NT2/D1 (cell line): ENCODE measurements around the gene ADAP2.

ENCODE experiments used
- DNase-seq: peaks from one replicate; pipeline ENCODE4 v3.0.0-alpha.2; 2011; ENCODE audit warnings: low read depth, low spot score
- H3K27me3 ChIP-seq: 2 replicates; pipeline ENCODE4 v1.6.0; 2011; ENCODE audit warnings: mild to moderate bottlenecking; ENCODE audit not compliant: insufficient read length, insufficient read depth
- H3K36me3 ChIP-seq: 2 replicates; pipeline ENCODE4 v1.6.1; 2011; ENCODE audit warnings: mild to moderate bottlenecking, low read length, mixed read lengths; ENCODE audit not compliant: insufficient read depth, insufficient read length
- H3K4me1 ChIP-seq: 2 replicates; pipeline ENCODE4 v1.5.1; 2011; ENCODE audit not compliant: insufficient read depth, insufficient read length
- H3K4me3 ChIP-seq: 2 replicates; pipeline ENCODE4 v1.5.1; 2011; ENCODE audit warnings: low read depth; ENCODE audit not compliant: insufficient read length
- H3K9ac ChIP-seq: 2 replicates; pipeline ENCODE4 v1.6.0; 2011; ENCODE audit warnings: low read depth; ENCODE audit not compliant: insufficient read length
- H3K9me3 ChIP-seq: 2 replicates; pipeline ENCODE4 v1.5.1; 2011; ENCODE audit warnings: mild to moderate bottlenecking, low read length; ENCODE audit not compliant: insufficient read depth
- SUZ12 ChIP-seq: IDR thresholded peaks from 2 replicates; pipeline ENCODE4 v1.6.1; 2011; ENCODE audit not compliant: insufficient read length, insufficient read depth; ENCODE audit errors: extremely low read depth
- YY1 ChIP-seq: IDR thresholded peaks from 2 replicates; pipeline ENCODE4 v1.6.1; 2011; ENCODE audit not compliant: insufficient read length, insufficient read depth
- ZNF274 ChIP-seq: IDR thresholded peaks from 2 replicates; pipeline ENCODE4 v1.6.1; 2011; ENCODE audit warnings: mild to moderate bottlenecking, low read depth, low read length

Gene ADAP2

DNA sequence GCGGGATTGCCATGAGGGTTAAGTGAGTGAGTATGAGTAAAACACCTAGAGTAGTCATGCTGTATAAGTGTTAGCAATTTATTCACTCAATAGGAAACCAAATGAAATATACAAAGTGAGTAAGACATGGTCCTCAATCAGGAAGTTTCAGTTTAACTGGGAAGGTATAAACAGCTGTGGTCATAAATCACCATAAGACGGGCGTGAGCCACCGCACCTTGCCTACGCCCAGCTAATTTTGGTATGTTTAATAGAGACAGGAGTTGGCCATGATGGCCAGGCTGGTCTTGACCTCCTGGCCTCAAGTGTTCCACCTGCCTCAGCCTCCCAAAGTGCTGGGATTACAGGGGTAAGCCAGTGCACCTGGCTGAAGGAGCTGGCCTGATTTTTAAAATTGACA is 76.1 kb downstream of the ADAP2 start:
- H3K4me1 ChIP-seq = no peaks in the 10 kb centered on the region
- H3K4me3 ChIP-seq = no peak overlapping the region
- H3K27me3 ChIP-seq = no peaks in the 10 kb centered on the region
- TF ChIP-seq ZNF274 (no peak), YY1 (no peak), SUZ12 (no peak)
- no peak for DNase-seq
- no peaks in the 10 kb centered on the region for H3K9me3 ChIP-seq
- no peak overlapping the region for H3K9ac ChIP-seq
- peaks cover 19% of the 10 kb centered on the region for H3K36me3 ChIP-seq

DNA sequence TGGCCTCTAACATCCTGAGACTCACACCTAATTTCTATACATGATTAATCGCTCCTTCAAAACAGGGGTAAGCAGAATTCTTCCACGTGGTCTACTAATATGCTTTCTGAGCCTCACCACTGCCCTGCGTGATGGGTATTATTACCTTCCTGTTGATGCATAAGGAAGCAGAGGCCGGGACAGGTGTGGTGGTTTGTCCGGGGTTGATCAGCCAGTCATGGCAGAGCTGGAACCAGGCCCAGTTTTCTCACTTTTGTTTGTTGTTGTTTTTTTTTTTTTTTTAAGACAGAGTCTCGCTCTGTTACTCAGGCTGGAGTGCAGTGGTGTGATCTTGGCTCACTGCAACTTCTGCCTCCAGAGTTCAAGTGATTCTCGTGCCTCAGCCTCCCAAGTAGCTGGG is 80.3 kb downstream of the ADAP2 start:
- Histone ChIP-seq H3K36me3 (peaks cover 12% of the 10 kb centered on the region), H3K27me3 (no peaks in the 10 kb centered on the region), H3K4me3 (no peak overlapping the region), H3K9ac (no peak overlapping the region), H3K9me3 (no peaks in the 10 kb centered on the region), H3K4me1 (no peaks in the 10 kb centered on the region)
- DNase-seq = no peak
- TF ChIP-seq SUZ12 (no peak), ZNF274 (no peak), YY1 (no peak)

GRCh38 chr17:31003225-31003866 is 81.6 kb downstream of the ADAP2 start:
- Histone ChIP-seq H3K4me3 (no peak overlapping the region), H3K9me3 (no peaks in the 10 kb centered on the region), H3K36me3 (peaks cover 6% of the 10 kb centered on the region), H3K4me1 (no peaks in the 10 kb centered on the region), H3K9ac (no peak overlapping the region), H3K27me3 (peaks cover 12% of the 10 kb centered on the region)
- TF ChIP-seq ZNF274 (no peak), SUZ12 (no peak), YY1 (no peak)
- no peak for DNase-seq

DNA sequence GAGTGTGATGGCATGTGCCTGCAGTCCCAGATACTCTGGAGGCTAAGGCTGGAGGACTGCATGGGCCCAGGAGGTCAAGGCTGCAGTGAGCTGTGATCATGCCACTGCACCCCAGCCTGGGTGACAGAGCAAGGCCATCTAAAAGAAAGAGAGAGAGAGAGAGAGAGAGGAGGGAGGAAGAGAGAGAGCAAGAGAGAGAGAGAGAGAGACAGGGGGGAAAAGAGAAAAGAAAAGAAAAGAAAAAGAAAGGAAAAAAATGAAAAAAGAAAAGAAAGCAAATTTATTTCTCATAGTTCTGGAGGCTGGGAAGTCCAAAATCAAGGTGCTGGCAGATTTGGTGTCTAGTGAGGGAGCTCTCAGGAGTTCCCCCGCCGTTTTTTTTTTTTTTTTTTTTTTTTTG is 82.4 kb downstream of the ADAP2 start:
- no peak for DNase-seq
- H3K36me3 ChIP-seq = no peaks in the 10 kb centered on the region
- TF ChIP-seq YY1 = no peak

GRCh38 chr17:31007695-31008373 is 86.1 kb downstream of the ADAP2 start:
- DNase-seq = no peak
- H3K4me1 ChIP-seq = no peaks in the 10 kb centered on the region
- H3K9ac ChIP-seq = peak overlapping the region; percentile 64
- TF ChIP-seq SUZ12 (no peak), ZNF274 (no peak), YY1 (no peak)
- H3K4me3 ChIP-seq = peak overlapping the region; percentile 47
- H3K27me3 ChIP-seq = peaks cover 27% of the 10 kb centered on the region
- no peaks in the 10 kb centered on the region for H3K36me3 ChIP-seq
- no peaks in the 10 kb centered on the region for H3K9me3 ChIP-seq

More for the DNA sequence above, 82.4 kb downstream of the ADAP2 start:
- H3K9ac ChIP-seq = no peak overlapping the region
- H3K27me3 ChIP-seq = peaks cover 20% of the 10 kb centered on the region
- H3K4me1 ChIP-seq = no peaks in the 10 kb centered on the region
- H3K4me3 ChIP-seq = no peak overlapping the region
- H3K9me3 ChIP-seq = no peaks in the 10 kb centered on the region

- H3K9me3 ChIP-seq = no peaks in the 10 kb centered on the region
- peaks cover 27% of the 10 kb centered on the region for H3K27me3 ChIP-seq
- TF ChIP-seq YY1 (no peak), ZNF274 (no peak), SUZ12 (no peak)
- no peaks in the 10 kb centered on the region for H3K36me3 ChIP-seq
- H3K9ac ChIP-seq = peak overlapping the region; percentile 64
- peak overlapping the region; percentile 47 for H3K4me3 ChIP-seq
- H3K4me1 ChIP-seq = no peaks in the 10 kb centered on the region
- DNase-seq = peak; percentile 52
Measured at GRCh38 chr17:31008374-31009041, 86.8 kb downstream of the ADAP2 start.
